ENCODE measurements around the gene E4F1. TPM values are rescaled to one million over a fixed set of nuclear protein-coding genes. Genes with fewer than 3 reads are reported as not detected.

E4F1 gene
- total and polyA plus RNA-seq, 10 of the 15 experiments (the other 5 are each of a cell fraction or from before 2014, with no cell fraction given): 0.23 to 36.5 (median 14.5) TPM

- CTCF ChIA-PET: no interaction called here
- in situ Hi-C loops (cut with MboI): no loop called here
Observed at GRCh38 chr16:2174396-2175131, 48.8 kb upstream of the E4F1 start.

More at GRCh38 chr16:2174396-2175131, 48.8 kb upstream of the E4F1 start:
- ChIA-PET POLR2A (interaction anchor here (0.6 kb wide), 1 partner anchor 415 kb away, joined by 5 read pairs; no protein-coding TSS in a partner anchor), RAD21 (ENCODE audit: unreplicated experiment) (no interaction called here), SMC1A (ENCODE audit: uncharacterized antibody, unreplicated experiment) (no interaction called here)
- ATAC-seq: no peak
- Histone ChIP-seq H2AFZ (ENCODE audit: control insufficient read depth, low read depth, low read length) (no peak overlapping the region), H3K36me3 (ENCODE audit: control insufficient read depth in 2 of 2, insufficient read depth in 2 of 2, low read length in 1 of 2) (peaks cover 7 to 11% of the 10 kb centered on the region in 2 experiments; a peak in 3 of 4 replicates), H3K4me3 (no peak overlapping the region), H3K27me3 (replicated peaks in 1 of 2; ENCODE audit: control insufficient read depth in 2 of 2, insufficient read depth in 2 of 2, low read length in 1 of 2) (no peaks in the 10 kb centered on the region), H3K79me2 (ENCODE audit: control insufficient read depth, insufficient read depth, low read length) (no peaks in the 10 kb centered on the region), H3K4me1 (ENCODE audit: control insufficient read depth, insufficient read depth, low read length) (no peaks in the 10 kb centered on the region), H3K9ac (ENCODE audit: control insufficient read depth, insufficient read depth, low read length) (no peak overlapping the region), H3K27ac (ENCODE audit: control insufficient read depth, insufficient read depth) (no peak overlapping the region), H3K9me3 (replicated peaks; ENCODE audit: control insufficient read depth, insufficient read depth, low read length) (no peaks in the 10 kb centered on the region), H3K4me2 (ENCODE audit: control insufficient read depth, insufficient read depth) (no peak overlapping the region), H4K20me1 (ENCODE audit: control insufficient read depth, insufficient read depth) (no peaks in the 10 kb centered on the region)
- TF ChIP-seq PAX5 (IDR thresholded peaks at IDR 0.05; ENCODE audit: borderline replicate concordance, low read depth, low read length) (no peak), SRF (IDR thresholded peaks at IDR 0.05; ENCODE audit: low read depth in 2 of 2, low read length in 2 of 2) (no peak), POLR2A (IDR thresholded peaks at IDR 0.05; ENCODE audit: low read depth, low read length) (no peak), ZNF274 (IDR thresholded peaks at IDR 0.05; ENCODE audit: insufficient read depth, insufficient read length) (no peak), STAT3 (IDR thresholded peaks at IDR 0.05; ENCODE audit: low read depth, low read length) (no peak), FOXM1 (IDR thresholded peaks at IDR 0.05; ENCODE audit: low read depth, low read length) (no peak), MLLT1 (IDR thresholded peaks at IDR 0.05) (no peak), PRDM15 (CRISPR knock-in tag; IDR thresholded peaks at IDR 0.05) (no peak), KDM1A (IDR thresholded peaks at IDR 0.05; ENCODE audit: borderline replicate concordance) (no peak), ATF7 (IDR thresholded peaks at IDR 0.05; ENCODE audit: low read depth) (no peak), HSF1 (IDR thresholded peaks at IDR 0.05; ENCODE audit: low read depth, low read length) (no peak), IRF3 (IDR thresholded peaks at IDR 0.05) (no peak), CHD2 (IDR thresholded peaks at IDR 0.05; ENCODE audit: borderline replicate concordance, low read depth, low read length) (no peak)
- no peak for DNase-seq (ENCODE audit: low read depth, low spot score)
- over 99% methylated on average over 20 of the region's 21 CpGs for WGBS (ENCODE audit: insufficient coverage, insufficient replicate concordance, low lambda C conversion rate, missing lambda C conversion rate)
- no TSS peak for BruUV-seq (replicated peaks)
- intact Hi-C loops (cut with micrococcal nuclease; ENCODE audit: unreplicated experiment): no loop called here
- no peak for FAIRE-seq
